Stomach smooth muscle (tissue), 2 donors: ENCODE data around the gene TRIM46.
"Not testable (repeated sequence)": the region's sequence is repeated elsewhere in the genome, so short reads cannot be mapped to it uniquely, and the experiment has no call there.

Source experiments
- H3K27ac ChIP-seq: one replicate; pipeline ENCODE4 v1.7.0; 2013; ENCODE audit warnings: mild to moderate bottlenecking, low read length, inconsistent platforms
- H3K27me3 ChIP-seq, 2 donors: one replicate each; pipeline ENCODE4 v1.7.0; 2013; ENCODE audit warnings: low read length in 2 of 2; ENCODE audit not compliant: insufficient read depth in 2 of 2, control insufficient read depth in 1 of 2
- H3K36me3 ChIP-seq, 2 donors: one replicate each; pipeline ENCODE4 v1.7.0; 2013; ENCODE audit warnings: low read length in 2 of 2; ENCODE audit not compliant: control insufficient read depth in 2 of 2, insufficient read depth in 2 of 2
- H3K4me1 ChIP-seq: one replicate; pipeline ENCODE4 v1.7.0; 2013; ENCODE audit warnings: low read length; ENCODE audit not compliant: control insufficient read depth, insufficient read depth
- H3K4me3 ChIP-seq, 2 donors: one replicate each; pipeline ENCODE4 v1.7.0; 2013; ENCODE audit warnings: low read length in 2 of 2
- H3K9ac ChIP-seq, 2 donors: one replicate each; pipeline ENCODE4 v1.7.0; 2013; ENCODE audit warnings: low read length in 2 of 2, mild to moderate bottlenecking in 1 of 2
- H3K9me3 ChIP-seq, 2 donors: one replicate each; pipeline ENCODE4 v1.7.0; 2013; ENCODE audit warnings: low read length in 2 of 2; ENCODE audit not compliant: control insufficient read depth in 2 of 2
- donor health status: healthy.
- donor health status: Pancreatic carcinoma.

TRIM46 gene

DNA sequence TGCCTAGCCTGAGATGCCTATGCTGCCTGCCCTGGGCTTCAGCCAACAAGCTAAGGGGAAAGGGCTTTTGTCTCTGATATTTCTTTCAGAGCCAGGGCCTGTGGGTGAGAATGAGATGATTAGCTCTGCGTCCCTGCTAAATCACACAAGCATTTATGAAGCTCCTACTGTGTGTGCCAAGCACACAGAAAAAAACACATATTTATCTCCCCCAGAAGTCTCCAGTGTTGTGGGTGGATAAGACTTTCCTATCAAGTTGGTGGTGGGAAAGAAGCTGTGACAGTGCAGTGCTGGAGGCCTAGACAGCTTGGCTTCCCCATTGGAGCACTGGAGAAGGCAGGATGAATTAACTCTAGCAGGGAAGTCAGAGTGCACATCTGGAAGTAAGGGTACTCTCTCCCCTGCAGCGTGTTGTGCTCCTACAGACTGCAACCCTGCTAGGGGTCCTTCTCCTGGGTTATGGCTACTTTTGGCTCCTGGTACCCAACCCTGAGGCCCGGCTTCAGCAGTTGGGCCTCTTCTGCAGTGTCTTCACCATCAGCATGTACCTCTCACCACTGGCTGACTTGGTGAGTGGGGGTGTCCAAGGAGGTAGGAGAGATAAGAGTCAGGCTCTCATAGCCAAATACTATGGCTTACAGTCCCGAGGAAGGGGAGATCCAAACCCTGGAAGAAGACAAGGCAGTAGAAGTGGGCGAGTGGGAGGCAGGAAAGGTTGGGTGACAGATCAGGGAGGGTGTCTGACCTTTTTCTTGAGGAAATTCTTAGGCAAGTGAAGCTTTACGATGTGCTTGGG is 36.3 kb upstream of the TRIM46 start:
- H3K36me3 ChIP-seq: peaks cover 19 to 23% of the 10 kb centered on the region in 2 donors
- H3K4me1 ChIP-seq: peaks cover 33% of the 10 kb centered on the region
- no peaks in the 10 kb centered on the region for H3K9me3 ChIP-seq
- no peak overlapping the region for H3K27ac ChIP-seq
- peak overlapping the region in 1 of 2 donors; percentile 64 for H3K4me3 ChIP-seq
- H3K9ac ChIP-seq: peak overlapping the region in 1 of 2 donors; percentile 55
- H3K27me3 ChIP-seq: no peaks in the 10 kb centered on the region

DNA sequence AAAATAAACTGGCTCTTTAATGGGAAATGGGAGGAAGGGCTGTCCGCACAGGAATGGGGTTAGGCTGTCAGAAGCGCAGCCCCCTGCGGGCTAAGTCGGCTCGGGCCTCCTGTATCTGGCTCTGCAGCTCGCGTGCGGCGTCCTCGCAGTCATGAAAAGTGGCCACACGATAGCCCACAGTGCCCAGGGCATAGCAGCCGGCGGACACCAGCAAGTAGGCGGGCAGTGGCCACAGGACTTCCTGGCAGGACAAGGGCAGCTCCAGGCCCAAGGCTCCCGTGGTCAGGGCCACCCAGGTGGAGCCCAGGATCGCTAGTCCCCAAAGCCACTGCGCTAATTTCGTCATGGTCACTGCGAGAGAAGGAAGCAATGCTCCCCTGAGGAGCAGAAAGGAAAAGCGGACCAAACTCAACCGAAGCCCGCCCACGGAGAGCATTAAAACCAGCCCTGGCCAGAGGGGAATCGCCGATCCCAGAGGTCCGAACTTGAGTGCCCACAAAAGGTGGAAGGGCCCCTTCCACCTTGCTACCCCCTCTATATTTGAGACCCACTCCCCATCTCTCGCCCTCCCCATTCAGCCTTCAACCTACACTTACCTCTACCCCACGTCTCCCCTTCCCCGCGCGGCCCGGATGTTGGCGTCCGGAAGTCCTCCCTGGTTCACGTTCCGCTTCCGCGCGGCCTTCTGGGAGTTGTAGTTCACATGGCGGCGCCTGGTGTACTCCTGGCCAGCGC is 33.6 kb upstream of the TRIM46 start, which contains the start of gene DPM3:
TSS of gene DPM3 (minus strand) at position 637 of the 735 bp plus-strand sequence. CDS start at position 346, 291 bp downstream.
- Histone ChIP-seq H3K4me3 (peak within 1 kb of the TSS; percentile 85 to 96), H3K9ac (peak within 1 kb of the TSS; percentile 81 to 96), H3K27ac (peak within 1 kb of the TSS; percentile 82), H3K27me3 (no peaks in the 10 kb centered on the region), H3K9me3 (no peaks in the 10 kb centered on the region), H3K36me3 (peaks cover 0 to 7% of the 10 kb centered on the region in 2 donors), H3K4me1 (peaks cover 24% of the 10 kb centered on the region)

DNA sequence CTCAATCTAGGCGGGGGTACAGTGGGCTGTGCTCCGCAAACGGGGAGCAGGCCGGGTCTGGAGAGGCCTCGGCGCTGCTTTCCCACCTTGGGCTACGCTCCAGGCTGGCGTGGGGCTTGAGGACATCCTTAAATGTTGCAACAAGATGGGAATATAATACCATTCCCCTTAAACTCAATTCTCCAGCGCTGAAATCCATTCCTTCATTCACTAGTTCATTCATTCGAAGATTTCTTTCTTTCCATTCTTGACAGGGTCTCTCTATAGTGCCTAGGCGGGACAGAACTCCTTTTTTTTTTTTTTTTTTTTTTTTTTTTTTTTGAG is 33.1 kb upstream of the TRIM46 start:
- Histone ChIP-seq H3K9ac (no peak overlapping the region), H3K9me3 (no peaks in the 10 kb centered on the region), H3K27me3 (no peaks in the 10 kb centered on the region), H3K4me1 (peaks cover 21% of the 10 kb centered on the region), H3K36me3 (peaks cover 0 to 7% of the 10 kb centered on the region in 2 donors), H3K4me3 (peak overlapping the region; percentile 85 to 96), H3K27ac (peak overlapping the region; percentile 82)

DNA sequence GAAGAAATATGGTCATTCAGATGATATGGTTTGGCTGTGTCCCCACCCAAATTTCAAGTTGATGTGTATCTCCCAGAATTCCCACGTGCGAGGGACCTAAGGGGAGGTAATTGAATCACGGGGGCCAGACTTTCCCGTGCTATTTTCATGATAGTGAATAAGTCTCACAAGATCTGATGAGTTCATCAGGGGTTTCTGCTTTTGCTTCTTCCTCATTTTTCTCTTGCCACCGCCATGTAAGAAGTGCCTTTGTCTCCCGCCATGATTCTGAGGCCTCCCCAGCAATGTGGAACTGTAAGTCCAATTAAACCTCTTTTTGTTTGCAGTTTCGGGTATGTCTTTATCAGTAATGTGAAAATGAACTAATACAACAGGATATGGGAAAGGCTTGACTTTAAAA is 31.9 kb upstream of the TRIM46 start:
- H3K9ac ChIP-seq: no peak overlapping the region
- H3K4me1 ChIP-seq: peaks cover 18% of the 10 kb centered on the region
- no peak overlapping the region for H3K27ac ChIP-seq
- H3K4me3 ChIP-seq: no peak overlapping the region
- H3K36me3 ChIP-seq: peaks cover 0 to 7% of the 10 kb centered on the region in 2 donors
- no peaks in the 10 kb centered on the region for H3K9me3 ChIP-seq
- peaks cover 0 to 2% of the 10 kb centered on the region in 2 donors for H3K27me3 ChIP-seq

DNA sequence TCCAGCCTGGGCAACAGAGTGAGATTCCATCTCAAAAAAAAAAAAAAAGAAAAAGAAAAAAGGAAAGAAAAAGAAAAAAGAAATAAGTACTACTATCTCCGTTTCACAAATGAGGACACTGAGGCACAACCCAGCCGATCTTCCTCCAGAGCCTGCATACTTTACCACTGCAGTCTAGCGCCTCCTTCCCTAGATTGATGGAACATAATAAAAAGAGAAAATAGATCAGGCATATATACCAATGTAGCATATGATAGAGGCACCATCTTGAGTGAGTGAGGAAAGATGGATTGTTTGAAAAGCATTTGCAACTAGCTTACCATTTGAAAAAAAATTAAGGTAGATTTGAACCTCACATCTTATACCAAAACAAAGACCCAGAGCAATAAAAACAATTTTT is 28.2 kb upstream of the TRIM46 start:
- Histone ChIP-seq H3K36me3 (no peaks in the 10 kb centered on the region), H3K27ac (no peak overlapping the region), H3K27me3 (peaks cover 0 to 2% of the 10 kb centered on the region in 2 donors), H3K4me3 (no peak overlapping the region), H3K9ac (no peak overlapping the region), H3K4me1 (no peaks in the 10 kb centered on the region), H3K9me3 (no peaks in the 10 kb centered on the region)

DNA sequence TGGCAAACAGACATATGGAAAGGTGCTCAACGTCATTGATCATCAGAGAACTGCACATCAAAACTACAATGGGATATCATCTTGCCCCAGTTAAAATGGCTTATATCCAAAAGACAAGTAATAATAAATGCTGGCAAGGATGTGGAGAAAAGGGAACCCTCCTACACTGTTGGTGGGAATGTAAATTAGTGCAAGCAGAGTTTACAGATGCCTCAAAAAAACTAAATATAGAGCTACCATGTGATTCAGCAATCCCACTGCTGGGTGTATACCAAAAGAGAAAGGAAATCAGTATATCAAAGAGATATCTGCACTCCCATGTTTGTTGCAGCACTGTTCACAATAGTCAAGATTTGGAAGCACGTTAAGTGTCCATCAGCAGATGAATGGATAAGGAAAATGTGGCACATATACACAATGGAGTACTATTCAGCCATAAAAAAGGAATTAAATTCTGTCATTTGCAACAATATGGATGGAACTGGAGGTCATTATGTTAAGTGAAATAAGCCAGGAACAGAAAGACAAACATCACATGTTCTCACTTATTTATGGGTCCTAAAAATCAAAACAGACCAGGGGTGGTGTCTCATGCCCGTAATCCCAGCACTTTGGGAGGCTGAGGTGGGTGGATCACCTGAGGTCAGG is 17.5 kb upstream of the TRIM46 start:
- not testable (repeated sequence) for H3K36me3 ChIP-seq, H3K4me1 ChIP-seq, H3K27me3 ChIP-seq, H3K9ac ChIP-seq, H3K4me3 ChIP-seq, H3K27ac ChIP-seq, H3K9me3 ChIP-seq

DNA sequence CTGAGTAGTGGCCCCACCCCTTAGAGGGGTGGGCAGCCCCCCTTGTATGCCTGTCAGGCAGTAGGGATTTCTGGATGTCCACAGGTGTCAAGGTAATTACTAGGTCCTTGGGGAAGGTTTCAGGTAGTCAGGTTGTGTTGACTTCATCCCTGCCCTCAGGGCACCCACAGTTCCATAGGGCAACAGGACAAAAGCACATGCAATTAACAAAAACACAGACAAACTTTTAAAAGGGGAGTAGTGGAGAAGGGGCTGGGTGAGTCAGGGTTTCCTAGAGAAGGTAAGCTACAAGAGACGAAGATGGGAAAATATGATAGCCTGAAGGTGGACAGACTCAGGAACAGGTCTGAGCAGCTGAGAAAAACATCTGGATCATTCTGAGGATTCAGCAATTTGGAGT is 14.7 kb upstream of the TRIM46 start:
- no peak overlapping the region for H3K27ac ChIP-seq
- H3K9me3 ChIP-seq: no peaks in the 10 kb centered on the region
- H3K36me3 ChIP-seq: no peaks in the 10 kb centered on the region
- H3K4me1 ChIP-seq: no peaks in the 10 kb centered on the region
- H3K9ac ChIP-seq: no peak overlapping the region
- no peaks in the 10 kb centered on the region for H3K27me3 ChIP-seq
- no peak overlapping the region for H3K4me3 ChIP-seq

DNA sequence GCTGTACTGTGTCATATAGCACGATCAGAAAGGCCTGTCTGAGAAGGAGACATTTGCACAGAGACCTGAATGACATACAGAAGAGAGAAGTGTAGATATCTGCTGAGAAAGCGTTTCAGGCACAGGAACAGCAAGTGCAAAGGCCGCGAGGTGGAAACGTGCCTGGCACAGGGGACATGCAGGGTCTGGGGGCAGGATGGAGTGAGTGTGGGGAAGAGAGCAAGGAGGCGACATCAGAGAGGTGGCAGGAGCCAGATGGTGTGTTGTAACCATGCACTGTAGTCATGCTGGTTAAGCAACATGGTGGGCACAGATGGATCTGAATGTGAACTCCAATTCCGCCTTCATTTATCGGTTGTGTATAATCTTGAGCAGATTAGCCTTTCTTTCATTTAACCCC is 13.5 kb upstream of the TRIM46 start:
- H3K4me1 ChIP-seq: no peaks in the 10 kb centered on the region
- no peak overlapping the region for H3K27ac ChIP-seq
- H3K36me3 ChIP-seq: no peaks in the 10 kb centered on the region
- no peaks in the 10 kb centered on the region for H3K27me3 ChIP-seq
- no peak overlapping the region for H3K4me3 ChIP-seq
- H3K9me3 ChIP-seq: no peaks in the 10 kb centered on the region
- no peak overlapping the region for H3K9ac ChIP-seq

DNA sequence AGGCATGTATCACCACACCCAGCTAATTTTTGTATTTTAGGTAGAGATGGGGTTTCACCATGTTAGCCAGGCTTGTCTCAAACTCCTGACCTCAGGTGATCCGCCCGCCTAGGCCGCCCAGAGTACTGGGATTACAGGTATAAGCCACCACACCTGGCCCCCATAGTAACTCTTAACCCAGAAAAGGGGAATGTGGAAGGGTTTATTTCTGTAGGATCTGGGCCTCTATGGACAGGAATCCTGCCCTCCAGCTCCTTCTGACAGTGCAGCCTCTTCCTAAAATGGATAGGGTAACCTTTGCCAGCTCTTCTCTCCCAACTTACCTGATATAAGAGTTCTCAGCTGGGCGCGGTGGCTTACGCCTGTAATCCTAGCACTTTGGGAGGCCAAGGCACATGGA is 11.0 kb upstream of the TRIM46 start:
- H3K4me1 ChIP-seq, H3K4me3 ChIP-seq, H3K36me3 ChIP-seq, H3K9ac ChIP-seq, H3K9me3 ChIP-seq, H3K27me3 ChIP-seq, H3K27ac ChIP-seq: not testable (repeated sequence)

DNA sequence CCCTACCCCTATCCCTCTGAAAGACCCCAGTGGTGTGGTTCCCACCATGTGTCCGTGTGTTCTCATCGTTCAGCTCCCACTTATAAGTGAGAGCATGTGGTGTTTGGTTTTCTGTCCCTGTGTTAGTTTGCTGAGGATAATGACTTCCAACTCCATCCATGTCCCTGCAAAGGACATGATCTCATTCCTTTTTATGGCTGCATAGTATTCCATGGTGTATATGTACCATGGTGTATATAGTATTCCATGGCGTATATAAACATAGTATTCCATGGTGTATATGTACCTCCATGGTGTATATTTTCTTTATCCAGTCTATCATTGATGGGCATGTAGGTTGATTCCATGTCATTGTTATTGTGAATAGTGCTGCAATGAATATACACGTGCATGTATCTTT is 9.9 kb upstream of the TRIM46 start:
- not testable (repeated sequence) for H3K9me3 ChIP-seq, H3K27ac ChIP-seq, H3K36me3 ChIP-seq, H3K4me3 ChIP-seq, H3K27me3 ChIP-seq, H3K9ac ChIP-seq
- H3K4me1 ChIP-seq: peaks cover 13% of the 10 kb centered on the region
